KMS-11 (cell line): ENCODE results near the gene FABP2.
A peak's percentile ranks its signal among the peaks of the same experiment; 100 is the strongest.

Source experiments
- H2AFZ ChIP-seq: fragments of 200-600 bp; sonication (generic); 2 replicates; pipeline ENCODE4 v1.6.1; 2016; ENCODE audit warnings: antibody characterized with exemption, mixed run types, low read depth
- H3K27ac ChIP-seq: fragments of 200-600 bp; sonication (generic); 2 replicates; pipeline ENCODE4 v1.6.1; 2016; ENCODE audit warnings: mild to moderate bottlenecking, mixed run types
- H3K27me3 ChIP-seq: fragments of 200-600 bp; sonication (generic); 2 replicates; pipeline ENCODE4 v1.6.1; 2017; ENCODE audit warnings: mild to moderate bottlenecking, low read depth, mixed run types, moderate library complexity; ENCODE audit not compliant: insufficient read depth
- H3K36me3 ChIP-seq: fragments of 200-600 bp; sonication (generic); 2 replicates; pipeline ENCODE4 v1.6.1; 2017; ENCODE audit warnings: mild to moderate bottlenecking, mixed run types; ENCODE audit not compliant: insufficient read depth
- H3K4me1 ChIP-seq: fragments of 200-600 bp; sonication (generic); 2 replicates; pipeline ENCODE4 v1.6.1; 2016; ENCODE audit warnings: mild to moderate bottlenecking, low read depth, mixed run types; ENCODE audit not compliant: poor library complexity, severe bottlenecking
- H3K4me2 ChIP-seq: fragments of 200-600 bp; sonication (generic); 2 replicates; pipeline ENCODE4 v1.7.0; 2016; ENCODE audit warnings: mild to moderate bottlenecking, mixed run types
- H3K4me3 ChIP-seq: fragments of 200-600 bp; sonication (generic); IDR thresholded peaks from 2 replicates; pipeline ENCODE4 v1.6.1; 2017; ENCODE audit warnings: low read depth, low read length, mixed read lengths; ENCODE audit not compliant: insufficient read depth
- H3K79me2 ChIP-seq: fragments of 200-600 bp; sonication (generic); 2 replicates; pipeline ENCODE4 v1.6.1; 2016; ENCODE audit warnings: low read depth, mixed run types; ENCODE audit not compliant: insufficient read depth
- H3K9ac ChIP-seq: fragments of 200-600 bp; sonication (generic); 2 replicates; pipeline ENCODE4 v1.6.1; 2016; ENCODE audit warnings: mild to moderate bottlenecking, mixed run types
- H4K20me1 ChIP-seq: fragments of 200-600 bp; sonication (generic); 2 replicates; pipeline ENCODE4 v1.6.1; 2016; ENCODE audit warnings: mild to moderate bottlenecking, mixed run types; ENCODE audit not compliant: insufficient read depth
- TF ChIP-seq, protein P1 (sequence below): fragments of 200-600 bp; sonication (generic); conservative IDR thresholded peaks from 2 replicates; pipeline ENCODE4 v1.6.1; 2017; ENCODE audit warnings: low read depth, mild to moderate bottlenecking, antibody characterized with exemption, low read length, moderate library complexity, mixed read lengths

Gene FABP2

GRCh38 chr4:119304431-119304830, 17.5 kb downstream of the FABP2 start:
- no peaks in the 10 kb centered on the region for H4K20me1 ChIP-seq
- H3K4me2 ChIP-seq, result no peak overlapping the region
- H3K4me1 ChIP-seq, result no peaks in the 10 kb centered on the region
- H3K79me2 ChIP-seq, result peaks cover 3% of the 10 kb centered on the region; the same call in 1 of the 2 replicates
- no peak overlapping the region for H2AFZ ChIP-seq
- no peak overlapping the region for H3K4me3 ChIP-seq
- no peaks in the 10 kb centered on the region for H3K36me3 ChIP-seq
- no peak overlapping the region for H3K9ac ChIP-seq
- H3K27me3 ChIP-seq, result no peaks in the 10 kb centered on the region
- no peak overlapping the region for H3K27ac ChIP-seq
- TF ChIP-seq, protein P1, sequence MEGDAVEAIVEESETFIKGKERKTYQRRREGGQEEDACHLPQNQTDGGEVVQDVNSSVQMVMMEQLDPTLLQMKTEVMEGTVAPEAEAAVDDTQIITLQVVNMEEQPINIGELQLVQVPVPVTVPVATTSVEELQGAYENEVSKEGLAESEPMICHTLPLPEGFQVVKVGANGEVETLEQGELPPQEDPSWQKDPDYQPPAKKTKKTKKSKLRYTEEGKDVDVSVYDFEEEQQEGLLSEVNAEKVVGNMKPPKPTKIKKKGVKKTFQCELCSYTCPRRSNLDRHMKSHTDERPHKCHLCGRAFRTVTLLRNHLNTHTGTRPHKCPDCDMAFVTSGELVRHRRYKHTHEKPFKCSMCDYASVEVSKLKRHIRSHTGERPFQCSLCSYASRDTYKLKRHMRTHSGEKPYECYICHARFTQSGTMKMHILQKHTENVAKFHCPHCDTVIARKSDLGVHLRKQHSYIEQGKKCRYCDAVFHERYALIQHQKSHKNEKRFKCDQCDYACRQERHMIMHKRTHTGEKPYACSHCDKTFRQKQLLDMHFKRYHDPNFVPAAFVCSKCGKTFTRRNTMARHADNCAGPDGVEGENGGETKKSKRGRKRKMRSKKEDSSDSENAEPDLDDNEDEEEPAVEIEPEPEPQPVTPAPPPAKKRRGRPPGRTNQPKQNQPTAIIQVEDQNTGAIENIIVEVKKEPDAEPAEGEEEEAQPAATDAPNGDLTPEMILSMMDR, result no peak

DNA sequence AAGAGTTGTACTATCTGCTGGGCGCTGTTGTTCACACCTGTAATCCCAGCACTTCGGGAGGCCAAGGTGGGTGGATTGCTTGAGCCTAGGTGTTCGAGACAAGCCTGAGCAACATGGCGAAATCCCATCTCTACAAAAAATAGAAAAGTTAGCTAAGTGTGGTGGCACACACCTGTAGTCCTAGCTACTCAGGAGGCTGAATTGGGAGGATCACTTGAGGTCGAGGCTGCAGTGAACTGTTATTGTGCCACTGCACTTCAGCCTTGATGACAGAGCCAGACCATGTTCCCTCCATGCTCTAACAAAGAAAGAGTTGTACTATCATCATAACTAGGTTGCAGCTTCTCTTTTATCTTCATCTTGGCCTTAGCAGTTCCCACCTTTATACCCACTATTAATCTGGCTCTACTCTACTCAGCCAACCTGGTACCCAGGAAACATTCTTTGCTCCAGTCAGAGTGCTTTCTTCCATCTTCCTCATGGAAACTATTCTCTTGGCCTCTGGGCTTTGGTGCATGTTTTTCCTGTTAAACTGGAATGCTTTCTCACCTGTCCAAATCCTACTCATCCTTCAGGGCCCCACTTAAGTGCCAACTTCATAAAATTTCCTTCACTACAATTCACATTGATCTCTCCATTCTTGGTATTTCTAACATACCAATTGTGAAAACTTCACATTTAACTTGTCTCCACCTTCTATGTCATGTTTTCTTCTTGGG, 18.2 kb downstream of the FABP2 start:
- H3K9ac ChIP-seq, result no peak overlapping the region

DNA sequence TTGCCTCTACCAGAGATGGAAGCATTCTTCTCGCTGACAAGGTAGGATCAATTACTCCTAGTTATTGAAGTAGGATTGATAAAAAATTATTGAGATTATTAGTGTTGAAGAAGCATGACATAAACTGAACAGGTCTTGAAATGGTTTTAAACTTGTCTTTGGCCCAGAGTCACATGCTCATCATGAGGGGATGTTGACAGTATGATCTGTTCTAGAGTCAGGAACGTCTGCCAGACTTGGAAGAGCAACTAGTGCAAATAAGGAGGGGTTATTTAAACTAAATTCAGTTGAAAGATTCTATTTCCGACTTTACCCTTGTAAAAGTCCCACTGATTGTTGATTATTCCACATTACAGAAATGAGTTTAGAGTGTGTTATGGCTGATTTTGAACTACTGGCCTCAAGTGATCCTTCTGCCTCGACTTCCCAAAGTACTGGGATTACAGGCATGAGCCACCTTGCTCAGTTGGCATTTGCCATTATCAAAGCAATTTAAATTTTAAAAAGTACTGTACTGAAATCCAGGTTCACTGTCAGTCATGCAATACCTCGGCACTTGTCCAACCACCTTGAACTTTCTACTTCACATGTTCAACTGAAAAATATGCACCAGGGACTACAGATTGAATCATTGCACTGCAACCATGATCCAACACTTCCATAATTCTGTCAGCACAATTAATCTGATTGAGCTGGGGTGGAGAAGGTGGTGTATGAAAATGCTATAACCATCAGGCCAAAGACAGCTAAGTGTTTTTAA, 19.7 kb downstream of the FABP2 start:
- no peaks in the 10 kb centered on the region for H4K20me1 ChIP-seq
- no peak overlapping the region for H3K9ac ChIP-seq
- H3K36me3 ChIP-seq, result no peaks in the 10 kb centered on the region
- no peak overlapping the region for H3K4me3 ChIP-seq
- peaks cover 25% of the 10 kb centered on the region for H3K79me2 ChIP-seq
- H3K4me2 ChIP-seq, result no peak overlapping the region
- TF ChIP-seq, protein P1, result no peak
- H2AFZ ChIP-seq, result no peak overlapping the region
- H3K27me3 ChIP-seq, result no peaks in the 10 kb centered on the region
- H3K4me1 ChIP-seq, result peaks cover 15% of the 10 kb centered on the region
- H3K27ac ChIP-seq, result no peak overlapping the region

More for the DNA sequence above, 18.2 kb downstream of the FABP2 start:
- Histone ChIP-seq H3K4me2 (no peak overlapping the region), H3K27ac (no peak overlapping the region), H3K27me3 (no peaks in the 10 kb centered on the region), H4K20me1 (no peaks in the 10 kb centered on the region), H2AFZ (no peak overlapping the region), H3K4me1 (peaks cover 3% of the 10 kb centered on the region), H3K4me3 (no peak overlapping the region), H3K79me2 (peaks cover 10% of the 10 kb centered on the region; the same call in 1 of the 2 replicates), H3K36me3 (no peaks in the 10 kb centered on the region)
- TF ChIP-seq, protein P1, result no peak

DNA sequence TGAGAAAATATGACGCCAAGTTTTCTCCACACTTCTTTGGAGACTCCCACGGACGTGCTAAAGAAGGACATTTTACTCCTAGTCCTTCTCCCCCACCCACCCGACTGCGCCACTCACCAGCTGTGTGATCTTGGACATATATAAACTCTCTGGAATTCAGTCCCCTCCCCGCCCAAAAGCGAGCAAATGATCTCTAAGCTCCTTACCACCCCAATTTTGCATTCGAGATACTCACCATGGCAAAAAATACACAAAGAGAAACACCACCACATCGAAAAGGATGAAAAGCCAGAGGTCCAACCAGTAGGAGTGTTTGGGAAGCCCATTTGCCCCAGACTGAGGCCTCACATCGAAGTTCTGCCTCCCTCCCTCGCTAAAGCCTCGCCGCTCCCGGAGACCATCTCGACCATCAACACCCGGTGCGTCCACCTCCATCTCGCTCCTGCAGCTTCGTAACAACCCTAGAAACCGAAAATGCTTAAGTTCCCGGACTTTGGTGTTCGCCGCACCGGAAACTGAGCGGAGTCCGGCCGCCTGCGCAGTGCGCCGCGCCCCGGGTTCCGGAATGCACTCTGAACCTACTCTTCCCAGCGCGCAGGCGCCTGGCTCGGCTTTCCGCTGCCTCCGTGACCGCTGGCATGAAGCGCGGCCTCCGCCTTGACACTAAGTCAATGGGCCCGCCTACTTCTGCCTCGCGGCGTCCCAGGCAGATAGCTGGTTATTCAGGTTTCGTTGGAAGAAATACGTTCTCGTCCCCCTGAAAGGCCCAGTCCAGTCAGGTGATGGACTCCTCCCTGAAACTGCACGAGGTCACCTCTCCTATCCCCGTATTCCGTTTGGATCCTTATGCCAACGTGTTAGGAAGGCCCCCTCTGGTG, 21.6 kb downstream of the FABP2 start:
- peak overlapping the region; percentile 89 for H2AFZ ChIP-seq
- TF ChIP-seq, protein P1, result peak; percentile 37
- H3K9ac ChIP-seq, result peak overlapping the region; percentile 78
- peaks cover 15% of the 10 kb centered on the region for H3K4me1 ChIP-seq
- H3K4me2 ChIP-seq, result peak overlapping the region; percentile 49
- H3K79me2 ChIP-seq, result peaks cover 26% of the 10 kb centered on the region
- H3K27ac ChIP-seq, result peak overlapping the region; percentile 81
- no peaks in the 10 kb centered on the region for H4K20me1 ChIP-seq
- peak overlapping the region; percentile 24 for H3K4me3 ChIP-seq
- no peaks in the 10 kb centered on the region for H3K36me3 ChIP-seq
- no peaks in the 10 kb centered on the region for H3K27me3 ChIP-seq
